WTC11 (cell line): ENCODE measurements around the gene TIMM44. TPM values are rescaled to one million over a fixed set of nuclear protein-coding genes. Genes with fewer than 3 reads are reported as not detected.

ENCODE experiments used
- ATAC-seq: fragments of 200-7000 bp; cut with Tn5 transposase; 2 replicates; pipeline ENCODE4 v1.10.0; 2021; ENCODE audit warnings: mild to moderate bottlenecking, moderate library complexity
- CTCF ChIA-PET: fragments of 300-600 bp; sonication (Branson Sonifier 250); formaldehyde crosslinking; loops from one replicate; lab custom pipeline; 2021; ENCODE audit warnings: antibody characterized with exemption; lab: Charles Lee
- POLR2A ChIA-PET: fragments of 350-600 bp; sonication (Branson Sonifier 250); formaldehyde crosslinking; loops from one replicate; lab custom pipeline; 2021; ENCODE audit warnings: antibody characterized with exemption; lab: Charles Lee
- DNase-seq: peaks from one replicate; pipeline ENCODE4 v3.0.0; 2021; ENCODE audit warnings: low spot score
- H3K27ac Mint-ChIP-seq: 2 replicates; pipeline ENCODE4 v1.8.0; 2021; ENCODE audit warnings: mixed read lengths
- H3K27me3 Mint-ChIP-seq: 2 replicates; pipeline ENCODE4 v1.8.0; 2021; ENCODE audit warnings: low read depth, mild to moderate bottlenecking, moderate library complexity, mixed read lengths
- H3K36me3 Mint-ChIP-seq: 2 replicates; pipeline ENCODE4 v1.8.0; 2021; ENCODE audit warnings: mixed read lengths
- H3K4me1 Mint-ChIP-seq: 2 replicates; pipeline ENCODE4 v1.8.0; 2022; ENCODE audit warnings: mixed read lengths
- H3K4me3 Mint-ChIP-seq: 2 replicates; pipeline ENCODE4 v1.8.0; 2021; ENCODE audit warnings: mild to moderate bottlenecking, moderate library complexity, mixed read lengths
- H3K9me3 Mint-ChIP-seq: 2 replicates; pipeline ENCODE4 v1.8.0; 2021; ENCODE audit warnings: mixed read lengths
- CREB1 ChIP-seq: sonication (generic); formaldehyde crosslinking; IDR thresholded peaks from 2 replicates; pipeline ENCODE4 v1.8.0; 2023; ENCODE audit warnings: mild to moderate bottlenecking, missing genetic modification reagents
- GRHL2 ChIP-seq: fragments of 250-450 bp; sonication (Bioruptor Pico); IDR thresholded peaks from 2 replicates; pipeline ENCODE4 v1.8.0; 2022; ENCODE audit warnings: mild to moderate bottlenecking, moderate library complexity; ENCODE audit not compliant: insufficient replicate concordance, severe bottlenecking
- HMGA2 ChIP-seq: fragments of 250-450 bp; sonication (Bioruptor Pico); IDR thresholded peaks from 2 replicates; pipeline ENCODE4 v1.4.0; 2021; ENCODE audit warnings: mild to moderate bottlenecking, moderate library complexity
- KAT7 ChIP-seq: sonication (generic); formaldehyde crosslinking; IDR thresholded peaks from 2 replicates; pipeline ENCODE4 v1.8.1; 2023; ENCODE audit warnings: missing genetic modification reagents, mild to moderate bottlenecking, borderline replicate concordance
- MYBL2 ChIP-seq: sonication (generic); formaldehyde crosslinking; IDR thresholded peaks from 2 replicates; pipeline ENCODE4 v1.8.1; 2023; ENCODE audit warnings: mild to moderate bottlenecking, moderate library complexity, missing genetic modification reagents
- NFATC4 ChIP-seq: fragments of 250-450 bp; sonication (Bioruptor Pico); IDR thresholded peaks from 2 replicates; pipeline ENCODE4 v1.9.0; 2021; ENCODE audit warnings: mild to moderate bottlenecking
- SMAD3 ChIP-seq: sonication (generic); formaldehyde crosslinking; IDR thresholded peaks from 2 replicates; pipeline ENCODE4 v1.8.0; 2022; ENCODE audit warnings: missing genetic modification reagents, mild to moderate bottlenecking, borderline replicate concordance
- ZMAT4 ChIP-seq: fragments of 250-450 bp; sonication (Bioruptor Pico); IDR thresholded peaks from 2 replicates; pipeline ENCODE4 v1.9.0; 2021; ENCODE audit warnings: mild to moderate bottlenecking
- ZNF396 ChIP-seq: fragments of 250-450 bp; sonication (Bioruptor Pico); IDR thresholded peaks from 2 replicates; pipeline ENCODE4 v1.8.0; 2021; ENCODE audit warnings: mild to moderate bottlenecking, moderate library complexity, borderline replicate concordance
- ZNF532 ChIP-seq: fragments of 250-450 bp; sonication (Bioruptor Pico); IDR thresholded peaks from 2 replicates; pipeline ENCODE4 v1.9.0; 2021; ENCODE audit warnings: mild to moderate bottlenecking, borderline replicate concordance
- ZSCAN18 ChIP-seq: fragments of 250-450 bp; sonication (Bioruptor Pico); IDR thresholded peaks from 2 replicates; pipeline ENCODE4 v2.1.2; 2022; ENCODE audit warnings: mild to moderate bottlenecking, moderate library complexity
- total RNA-seq: library from RNA; stranded (reverse); gene quantifications from 3 replicates; pipeline ENCODE4 v1.2.3, GENCODE V29; 2021
- TF ChIP-seq, protein P1 (sequence below): sonication (generic); formaldehyde crosslinking; IDR thresholded peaks from 2 replicates; pipeline ENCODE4 v1.8.1; 2023; ENCODE audit warnings: mild to moderate bottlenecking, missing genetic modification reagents
- TF ChIP-seq, protein P2 (sequence below): sonication (generic); formaldehyde crosslinking; IDR thresholded peaks from 2 replicates; pipeline ENCODE4 v1.8.0; 2022; ENCODE audit warnings: mild to moderate bottlenecking, missing genetic modification reagents
- TF ChIP-seq, protein P3 (sequence below): fragments of 250-450 bp; sonication (Bioruptor Pico); IDR thresholded peaks from 2 replicates; pipeline ENCODE4 v1.9.0; 2021; ENCODE audit warnings: moderate library complexity, mild to moderate bottlenecking, inconsistent platforms, borderline replicate concordance
- TF ChIP-seq, protein P4 (sequence below): sonication (generic); formaldehyde crosslinking; IDR thresholded peaks from 2 replicates; pipeline ENCODE4 v1.8.1; 2022; ENCODE audit warnings: missing genetic modification reagents, borderline replicate concordance
- TF ChIP-seq, protein P5 (sequence below): sonication (generic); formaldehyde crosslinking; IDR thresholded peaks from 2 replicates; pipeline ENCODE4 v1.8.0; 2022; ENCODE audit warnings: mild to moderate bottlenecking, missing genetic modification reagents

TIMM44 gene
- total RNA-seq, 1 experiment from 2014 or later = 129 TPM

GRCh38 chr19:7932276-7932929 is 11.1 kb downstream of the TIMM44 start:
- no peak for DNase-seq
- no peaks in the 10 kb centered on the region for H3K4me1 Mint-ChIP-seq
- ChIA-PET CTCF (interaction anchor here (1.2 to 1.6 kb wide), 3 partner anchors 12 to 74 kb away, joined by 3 to 4 read pairs (median 3); partner anchors contain the start of gene TIMM44), POLR2A (no interaction called here)
- no peak overlapping the region for H3K4me3 Mint-ChIP-seq
- H3K27me3 Mint-ChIP-seq = no peaks in the 10 kb centered on the region
- H3K9me3 Mint-ChIP-seq = no peaks in the 10 kb centered on the region
- no peak for ATAC-seq
- H3K27ac Mint-ChIP-seq = no peak overlapping the region
- no peak for TF ChIP-seq MYBL2 (CRISPR knock-in tag)
- TF ChIP-seq KAT7 (CRISPR knock-in tag) = no peak
- TF ChIP-seq, protein P1, sequence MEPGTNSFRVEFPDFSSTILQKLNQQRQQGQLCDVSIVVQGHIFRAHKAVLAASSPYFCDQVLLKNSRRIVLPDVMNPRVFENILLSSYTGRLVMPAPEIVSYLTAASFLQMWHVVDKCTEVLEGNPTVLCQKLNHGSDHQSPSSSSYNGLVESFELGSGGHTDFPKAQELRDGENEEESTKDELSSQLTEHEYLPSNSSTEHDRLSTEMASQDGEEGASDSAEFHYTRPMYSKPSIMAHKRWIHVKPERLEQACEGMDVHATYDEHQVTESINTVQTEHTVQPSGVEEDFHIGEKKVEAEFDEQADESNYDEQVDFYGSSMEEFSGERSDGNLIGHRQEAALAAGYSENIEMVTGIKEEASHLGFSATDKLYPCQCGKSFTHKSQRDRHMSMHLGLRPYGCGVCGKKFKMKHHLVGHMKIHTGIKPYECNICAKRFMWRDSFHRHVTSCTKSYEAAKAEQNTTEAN (CRISPR knock-in tag) = no peak
- no peak for TF ChIP-seq GRHL2
- no peak for TF ChIP-seq SMAD3 (CRISPR knock-in tag)
- peaks cover 34% of the 10 kb centered on the region for H3K36me3 Mint-ChIP-seq

DNA sequence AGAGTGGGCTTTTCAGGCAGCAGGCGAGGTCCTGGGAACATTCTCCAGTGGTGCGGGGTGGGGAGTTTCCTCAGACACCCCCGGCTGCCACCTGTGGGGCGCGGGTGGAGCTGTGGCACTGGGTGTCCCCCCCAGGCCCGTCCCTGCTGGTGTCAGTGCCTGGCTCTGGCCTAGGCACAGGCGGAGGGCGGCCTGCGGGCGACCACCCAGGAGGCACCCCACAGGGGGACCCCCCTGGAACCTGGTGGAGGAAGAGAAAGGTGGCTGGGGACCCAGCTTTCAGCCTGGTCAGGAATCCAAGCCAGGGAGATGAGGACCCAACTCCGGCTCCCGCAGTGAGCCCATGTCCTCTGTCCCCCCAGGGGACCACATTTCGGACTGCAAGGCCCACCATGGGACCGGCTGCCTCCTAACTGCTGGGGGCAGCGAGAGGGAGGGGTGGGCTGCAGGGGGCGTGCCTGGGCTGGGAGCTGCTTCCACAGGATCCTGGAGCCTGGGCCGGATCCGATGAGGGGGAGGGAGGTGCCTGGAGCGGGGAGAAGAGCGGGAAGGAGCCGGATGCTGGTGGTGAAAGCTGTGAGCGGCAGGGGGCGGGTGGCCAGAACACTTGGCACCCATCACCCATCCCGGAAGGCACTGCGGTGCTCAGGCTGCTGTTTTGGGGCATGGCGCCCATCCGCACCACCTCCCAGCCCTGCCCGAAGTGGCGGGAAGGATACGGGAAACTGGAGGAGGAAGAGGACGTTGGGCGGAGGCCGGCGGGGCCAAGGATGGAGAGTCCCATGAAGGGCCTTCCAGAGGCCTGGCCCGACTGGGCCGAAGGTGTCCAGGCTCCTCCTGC is 12.0 kb downstream of the TIMM44 start:
- H3K9me3 Mint-ChIP-seq = no peaks in the 10 kb centered on the region
- ChIA-PET POLR2A (no interaction called here), CTCF (interaction anchor here (0.6 to 2.5 kb wide), 5 partner anchors 11 to 322 kb away, joined by 3 to 43 read pairs (median 4); partner anchors contain the start of genes SNAPC2 and TIMM44)
- peaks cover 28% of the 10 kb centered on the region for H3K36me3 Mint-ChIP-seq
- peaks cover 2% of the 10 kb centered on the region; the same call in 1 of the 2 replicates for H3K4me1 Mint-ChIP-seq
- no peak overlapping the region for H3K27ac Mint-ChIP-seq
- TF ChIP-seq HMGA2 (CRISPR knock-in tag) (no peak), SMAD3 (CRISPR knock-in tag) (no peak), NFATC4 (CRISPR knock-in tag) (no peak), CREB1 (CRISPR knock-in tag) (no peak)
- TF ChIP-seq, protein P2, sequence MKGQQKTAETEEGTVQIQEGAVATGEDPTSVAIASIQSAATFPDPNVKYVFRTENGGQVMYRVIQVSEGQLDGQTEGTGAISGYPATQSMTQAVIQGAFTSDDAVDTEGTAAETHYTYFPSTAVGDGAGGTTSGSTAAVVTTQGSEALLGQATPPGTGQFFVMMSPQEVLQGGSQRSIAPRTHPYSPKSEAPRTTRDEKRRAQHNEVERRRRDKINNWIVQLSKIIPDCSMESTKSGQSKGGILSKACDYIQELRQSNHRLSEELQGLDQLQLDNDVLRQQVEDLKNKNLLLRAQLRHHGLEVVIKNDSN (CRISPR knock-in tag) = no peak
- TF ChIP-seq, protein P3, sequence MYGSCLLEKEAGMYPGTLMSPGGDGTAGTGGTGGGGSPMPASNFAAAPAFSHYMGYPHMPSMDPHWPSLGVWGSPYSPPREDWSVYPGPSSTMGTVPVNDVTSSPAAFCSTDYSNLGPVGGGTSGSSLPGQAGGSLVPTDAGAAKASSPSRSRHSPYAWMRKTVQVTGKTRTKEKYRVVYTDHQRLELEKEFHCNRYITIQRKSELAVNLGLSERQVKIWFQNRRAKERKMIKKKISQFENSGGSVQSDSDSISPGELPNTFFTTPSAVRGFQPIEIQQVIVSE (CRISPR knock-in tag) = no peak
- TF ChIP-seq, protein P4, sequence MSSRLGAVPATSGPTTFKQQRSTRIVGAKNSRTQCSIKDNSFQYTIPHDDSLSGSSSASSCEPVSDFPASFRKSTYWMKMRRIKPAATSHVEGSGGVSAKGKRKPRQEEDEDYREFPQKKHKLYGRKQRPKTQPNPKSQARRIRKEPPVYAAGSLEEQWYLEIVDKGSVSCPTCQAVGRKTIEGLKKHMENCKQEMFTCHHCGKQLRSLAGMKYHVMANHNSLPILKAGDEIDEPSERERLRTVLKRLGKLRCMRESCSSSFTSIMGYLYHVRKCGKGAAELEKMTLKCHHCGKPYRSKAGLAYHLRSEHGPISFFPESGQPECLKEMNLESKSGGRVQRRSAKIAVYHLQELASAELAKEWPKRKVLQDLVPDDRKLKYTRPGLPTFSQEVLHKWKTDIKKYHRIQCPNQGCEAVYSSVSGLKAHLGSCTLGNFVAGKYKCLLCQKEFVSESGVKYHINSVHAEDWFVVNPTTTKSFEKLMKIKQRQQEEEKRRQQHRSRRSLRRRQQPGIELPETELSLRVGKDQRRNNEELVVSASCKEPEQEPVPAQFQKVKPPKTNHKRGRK (CRISPR knock-in tag) = no peak
- no peaks in the 10 kb centered on the region for H3K27me3 Mint-ChIP-seq
- no peak for ATAC-seq
- no peak overlapping the region for H3K4me3 Mint-ChIP-seq
- no peak for DNase-seq

GRCh38 chr19:7930765-7931164 is 12.7 kb downstream of the TIMM44 start:
- Mint-ChIP-seq H3K9me3 (no peaks in the 10 kb centered on the region), H3K27ac (no peak overlapping the region), H3K4me3 (no peak overlapping the region), H3K36me3 (peaks cover 23% of the 10 kb centered on the region), H3K27me3 (no peaks in the 10 kb centered on the region), H3K4me1 (peaks cover 4% of the 10 kb centered on the region; the same call in 1 of the 2 replicates)
- no peak for ATAC-seq
- ChIA-PET CTCF (interaction anchor here (1.6 to 2.5 kb wide), 3 partner anchors 10 to 13 kb away, joined by 4 to 43 read pairs (median 39); partner anchors contain the start of genes SNAPC2 and TIMM44), POLR2A (interaction anchor here (0.6 to 0.9 kb wide), 3 partner anchors 13 to 138 kb away, joined by 3 to 5 read pairs (median 3); partner anchors contain the start of gene TIMM44)
- no peak for DNase-seq
- TF ChIP-seq CREB1 (CRISPR knock-in tag) (no peak), ZNF532 (no peak), ZSCAN18 (CRISPR knock-in tag) (no peak), ZMAT4 (CRISPR knock-in tag) (no peak), ZNF396 (no peak)
- TF ChIP-seq, protein P5, sequence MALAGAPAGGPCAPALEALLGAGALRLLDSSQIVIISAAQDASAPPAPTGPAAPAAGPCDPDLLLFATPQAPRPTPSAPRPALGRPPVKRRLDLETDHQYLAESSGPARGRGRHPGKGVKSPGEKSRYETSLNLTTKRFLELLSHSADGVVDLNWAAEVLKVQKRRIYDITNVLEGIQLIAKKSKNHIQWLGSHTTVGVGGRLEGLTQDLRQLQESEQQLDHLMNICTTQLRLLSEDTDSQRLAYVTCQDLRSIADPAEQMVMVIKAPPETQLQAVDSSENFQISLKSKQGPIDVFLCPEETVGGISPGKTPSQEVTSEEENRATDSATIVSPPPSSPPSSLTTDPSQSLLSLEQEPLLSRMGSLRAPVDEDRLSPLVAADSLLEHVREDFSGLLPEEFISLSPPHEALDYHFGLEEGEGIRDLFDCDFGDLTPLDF = no peak
